NCI-H82 treated with DMSO at 0.1 percent for 48 hours (cell line): ENCODE results near the gene ADAM19.

ENCODE experiments used
- DNase-seq: peaks from one replicate; lab custom pipeline; 2025; ENCODE audit not compliant: unreplicated experiment; lab: John Stamatoyannopoulos, UW

Gene ADAM19

GRCh38 chr5:157516626-157517325, 58.8 kb downstream of the ADAM19 start:
- no peak for DNase-seq

DNA sequence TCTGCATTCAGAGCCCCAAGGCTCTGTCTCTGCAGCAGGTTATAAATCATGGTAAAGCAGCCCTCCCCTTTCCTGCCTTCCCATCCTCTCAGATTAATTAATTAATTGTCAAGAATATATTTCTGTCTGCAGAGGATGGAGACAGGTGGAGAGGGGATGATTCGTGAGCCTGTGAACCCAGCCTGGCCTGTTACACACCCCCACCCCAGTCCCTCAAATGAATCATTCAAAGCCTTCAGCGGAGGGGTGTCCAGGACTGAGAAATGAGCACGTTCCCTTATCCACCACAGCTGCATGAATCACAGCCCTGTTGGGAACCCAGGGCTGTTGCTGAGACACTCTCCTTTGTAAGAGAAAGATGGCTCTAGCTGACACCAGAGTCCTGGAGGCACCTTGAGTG, 59.6 kb downstream of the ADAM19 start:
- no peak for DNase-seq

- DNase-seq: no peak
Measured at GRCh38 chr5:157514974-157515373, 60.6 kb downstream of the ADAM19 start.

DNA sequence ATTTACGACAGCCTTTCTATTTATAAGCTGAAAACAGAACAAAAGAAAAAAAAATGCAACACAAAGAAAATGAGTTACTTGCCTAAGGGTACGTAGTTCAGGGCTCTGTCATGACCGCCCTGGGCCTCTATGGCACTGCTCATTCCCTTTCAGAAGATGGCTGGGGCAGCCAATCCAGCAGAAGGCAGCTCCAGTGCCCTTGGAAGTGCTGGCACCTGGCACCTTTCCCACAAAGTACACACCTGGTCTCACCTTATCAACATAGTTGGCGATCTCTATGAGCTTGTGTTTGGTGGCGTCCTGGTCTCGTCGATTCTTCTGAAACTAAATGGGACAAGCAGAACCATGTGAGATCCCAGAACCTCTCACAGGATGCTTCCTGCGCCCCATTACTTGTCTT, 62.4 kb downstream of the ADAM19 start:
- DNase-seq: no peak

DNA sequence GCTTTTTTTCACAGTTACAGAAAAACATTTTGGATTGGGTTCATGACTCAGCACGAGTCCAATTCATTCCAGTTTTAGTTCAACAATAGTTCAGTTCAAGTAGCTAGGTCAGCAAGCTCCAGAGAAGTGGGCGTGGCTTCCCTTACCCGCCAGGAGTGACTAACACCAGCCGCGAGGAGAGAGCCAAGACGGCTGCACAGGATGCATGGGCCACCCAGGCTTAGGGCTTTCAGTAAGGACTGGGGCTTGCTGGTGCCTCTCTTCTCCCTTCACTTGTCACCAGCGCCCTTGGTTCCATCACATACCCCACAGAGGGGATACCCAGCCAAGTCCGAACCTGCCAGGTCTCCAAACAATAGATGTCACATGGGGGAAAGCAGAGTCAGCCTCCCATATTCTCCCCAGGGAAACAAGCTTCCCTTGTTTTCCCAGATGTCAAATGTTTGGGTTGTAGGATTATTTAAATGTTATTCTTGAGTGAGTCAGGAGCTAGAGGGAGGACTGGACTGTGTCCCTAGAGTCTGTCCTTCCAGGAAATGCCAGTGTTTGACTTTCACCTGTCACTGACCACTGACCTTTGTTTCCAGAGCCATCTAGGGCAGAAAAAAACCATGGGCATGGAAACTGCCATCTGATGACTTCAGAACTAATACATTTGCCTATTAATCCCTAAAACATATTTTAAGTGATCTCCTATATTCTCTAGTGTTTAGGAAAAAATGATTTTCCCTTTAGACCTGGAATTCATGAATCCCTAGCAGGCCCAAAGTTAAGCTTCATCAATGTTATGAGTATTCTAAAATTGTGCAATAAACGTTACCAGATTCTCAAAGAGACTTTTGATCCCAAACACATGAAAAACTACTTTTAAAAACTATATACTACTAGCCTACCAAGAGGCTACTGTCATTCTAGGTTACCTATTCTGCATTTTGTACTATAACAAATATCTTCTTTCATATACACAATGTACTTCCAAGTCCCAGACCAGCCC, 63.6 kb downstream of the ADAM19 start:
- DNase-seq: no peak

- DNase-seq: no peak
Measured at GRCh38 chr5:157510682-157511081, 64.9 kb downstream of the ADAM19 start.

- no peak for DNase-seq
Measured at GRCh38 chr5:157509587-157509986, 66.0 kb downstream of the ADAM19 start.

DNA sequence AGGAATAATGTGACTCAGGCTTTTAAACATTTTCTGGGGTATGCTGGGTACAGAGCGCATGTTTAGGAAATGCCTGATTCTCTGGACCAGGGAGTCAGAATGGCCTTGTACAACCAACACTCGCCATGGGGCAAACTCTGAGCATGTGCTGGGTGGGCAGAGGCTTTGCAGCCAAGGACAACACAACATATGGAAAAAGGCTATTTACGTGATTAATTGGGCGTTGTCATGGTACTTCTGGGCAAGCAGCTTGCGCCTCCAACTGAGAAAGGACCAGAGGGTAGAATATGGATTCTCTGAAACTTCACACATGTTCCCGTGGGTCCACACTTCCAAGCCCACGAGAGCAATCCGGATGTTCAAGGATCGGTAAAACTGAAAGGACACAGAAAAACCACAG, 66.5 kb downstream of the ADAM19 start:
- DNase-seq: no peak

- DNase-seq: no peak
Measured at GRCh38 chr5:157506981-157507780, 68.4 kb downstream of the ADAM19 start.

DNA sequence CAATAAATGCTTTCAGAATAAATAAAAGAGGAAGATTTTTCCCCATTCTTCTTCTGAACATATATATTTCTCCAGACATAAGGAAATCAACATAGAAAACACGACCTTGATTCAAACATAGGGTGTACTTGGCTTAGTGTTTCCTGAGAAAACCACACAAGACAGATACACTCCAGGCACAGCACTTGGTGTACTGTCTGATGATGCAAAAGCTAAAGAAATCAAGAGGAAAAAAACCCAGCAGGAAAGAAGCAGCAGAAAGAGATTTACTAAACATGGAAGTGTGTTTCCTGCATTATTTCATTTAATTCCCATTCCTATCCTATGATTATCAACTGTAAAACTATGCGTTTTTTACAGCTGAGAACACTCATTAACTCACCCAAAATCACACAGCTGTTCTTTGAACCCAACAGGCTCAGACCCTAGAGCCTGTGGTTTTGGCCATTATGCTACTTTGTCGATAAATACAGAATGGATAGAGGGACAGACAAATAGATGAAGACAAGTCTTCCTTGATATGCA, 69.4 kb downstream of the ADAM19 start:
- DNase-seq: no peak

GRCh38 chr5:157505496-157505895, 70.1 kb downstream of the ADAM19 start:
- DNase-seq: no peak

- no peak for DNase-seq
Measured at GRCh38 chr5:157504053-157504452, 71.5 kb downstream of the ADAM19 start.

DNA sequence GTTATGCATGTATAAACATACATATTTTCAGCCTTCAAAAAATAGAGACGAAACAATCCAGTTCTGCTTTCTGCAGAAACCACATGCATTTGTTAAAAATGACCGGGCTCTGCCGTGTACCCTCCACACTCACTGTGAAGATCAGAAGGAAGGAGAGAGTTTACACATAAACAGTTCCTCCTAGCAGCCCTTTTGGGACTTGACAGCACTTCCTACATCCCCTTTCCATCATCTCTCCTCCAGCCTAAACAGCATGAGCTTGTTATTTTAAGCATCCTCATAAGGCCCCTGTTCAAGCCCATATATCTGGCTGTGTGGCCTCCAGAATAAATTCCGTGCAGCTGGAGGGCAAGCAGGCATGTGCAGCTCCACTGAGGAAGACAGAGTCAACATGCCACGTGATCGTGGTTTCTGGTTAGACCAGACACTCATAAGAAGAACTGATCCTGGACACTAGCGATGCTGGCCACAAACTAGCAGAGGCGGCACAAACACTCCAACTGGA, 73.4 kb downstream of the ADAM19 start:
- DNase-seq: no peak

DNA sequence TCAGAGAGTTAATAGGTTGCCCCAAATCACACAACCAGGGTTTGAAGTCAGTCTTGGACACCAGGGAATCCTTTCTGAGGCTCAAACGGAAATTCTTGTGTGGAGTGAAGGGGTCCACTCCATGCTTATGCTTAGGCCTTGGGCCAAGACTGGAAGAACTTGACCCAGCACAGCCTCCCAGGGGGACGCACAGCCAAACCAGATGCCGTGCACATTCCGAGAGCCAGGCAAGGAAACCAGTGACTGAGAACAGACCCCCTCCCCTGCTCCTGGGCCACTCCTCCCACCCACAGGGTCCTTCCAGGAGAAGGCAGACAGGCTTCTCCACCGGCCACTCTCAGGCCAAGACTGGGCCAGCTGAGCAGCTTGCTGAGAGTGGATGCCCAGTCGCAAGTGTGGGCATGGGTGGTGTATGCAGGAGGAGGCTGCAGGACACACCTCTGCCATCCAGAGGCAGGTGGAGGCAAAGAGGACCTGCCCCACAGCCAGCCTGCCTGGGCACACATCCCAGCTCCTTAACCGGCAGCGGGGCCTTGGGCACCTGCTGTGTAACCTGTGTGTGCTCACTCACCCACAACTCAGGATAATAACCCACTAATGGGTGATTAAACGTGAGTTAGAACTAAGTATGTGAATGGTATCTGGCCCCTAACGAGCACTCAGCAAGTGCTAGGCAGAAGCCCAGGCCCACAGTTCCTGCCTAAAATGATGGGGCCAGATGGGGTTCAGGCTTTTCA, 77.5 kb downstream of the ADAM19 start:
- DNase-seq: no peak

- DNase-seq: no peak
Measured at GRCh38 chr5:157496864-157497263, 78.7 kb downstream of the ADAM19 start.

DNA sequence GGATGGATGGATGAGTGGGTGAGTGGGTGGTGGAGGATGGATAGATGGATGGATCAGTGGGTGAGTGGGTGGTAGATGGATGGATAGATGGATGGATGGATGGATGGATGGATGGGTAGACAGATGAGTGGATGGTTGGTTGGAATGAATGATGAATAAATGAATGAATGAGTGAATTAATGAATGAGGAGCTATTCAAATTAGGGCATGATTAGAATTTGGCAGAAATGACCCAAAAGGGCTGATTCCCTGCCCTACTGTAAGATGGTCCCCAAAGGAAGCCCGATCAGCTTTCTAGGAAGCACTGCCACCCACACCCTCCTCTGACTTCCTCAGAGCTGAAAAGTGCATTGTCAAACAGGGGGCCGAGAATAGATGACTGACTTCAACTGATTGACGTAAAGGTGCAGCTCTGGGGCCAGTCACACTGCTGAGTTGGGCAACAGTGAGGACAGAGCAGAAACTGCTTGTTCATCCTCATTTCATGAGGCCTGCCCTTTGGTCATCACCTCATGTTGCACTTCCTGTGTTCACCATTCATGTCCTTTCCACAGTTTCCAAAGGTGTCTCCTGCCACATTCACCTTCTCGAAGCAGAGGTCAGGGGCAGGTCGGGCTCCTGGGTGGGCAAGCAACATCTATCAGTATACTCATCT, 81.3 kb downstream of the ADAM19 start:
- DNase-seq: no peak

- no peak for DNase-seq
Measured at GRCh38 chr5:157492886-157493285, 82.7 kb downstream of the ADAM19 start.

DNA sequence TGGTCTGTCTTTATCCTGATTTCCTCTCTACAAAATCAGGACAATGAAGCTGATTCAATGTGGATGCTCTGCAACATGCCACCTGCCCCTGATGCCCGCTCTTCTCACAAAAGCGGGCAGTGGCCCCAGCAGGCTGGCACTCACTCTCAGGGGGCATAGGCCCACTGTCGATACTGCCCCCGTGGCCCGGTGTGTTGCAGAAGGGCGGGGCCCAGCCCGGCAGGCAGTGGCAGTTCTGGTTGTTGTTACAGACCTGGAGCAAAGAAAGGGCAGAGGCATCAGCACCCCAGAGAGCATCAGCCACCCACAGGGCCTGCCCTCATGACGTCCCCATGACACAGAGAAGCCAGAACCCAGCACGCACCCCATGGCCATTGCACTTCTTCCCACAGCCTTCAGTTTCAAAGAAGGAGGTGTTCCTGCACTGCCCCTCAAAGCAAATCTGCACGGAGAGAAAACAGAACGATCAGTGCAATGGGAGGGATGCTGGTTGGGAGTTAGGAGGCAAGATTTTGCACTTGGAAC, 84.0 kb downstream of the ADAM19 start:
- no peak for DNase-seq

- no peak for DNase-seq
Measured at GRCh38 chr5:157487358-157487757, 88.2 kb downstream of the ADAM19 start.
